ENCODE results near the gene PAFAH1B1. TPM values are rescaled to one million over a fixed set of nuclear protein-coding genes. Genes with fewer than 3 reads are reported as not detected.
A peak's percentile ranks its signal among the peaks of the same experiment; 100 is the strongest.
"Not testable (repeated sequence)": the region's sequence is repeated elsewhere in the genome, so short reads cannot be mapped to it uniquely, and the experiment has no call there.

PAFAH1B1 gene
- total RNA-seq, 5 donors from 2014 or later (not counting 1 experiment from before 2014, with no cell fraction given): 113 to 133 (median 122) TPM

DNA sequence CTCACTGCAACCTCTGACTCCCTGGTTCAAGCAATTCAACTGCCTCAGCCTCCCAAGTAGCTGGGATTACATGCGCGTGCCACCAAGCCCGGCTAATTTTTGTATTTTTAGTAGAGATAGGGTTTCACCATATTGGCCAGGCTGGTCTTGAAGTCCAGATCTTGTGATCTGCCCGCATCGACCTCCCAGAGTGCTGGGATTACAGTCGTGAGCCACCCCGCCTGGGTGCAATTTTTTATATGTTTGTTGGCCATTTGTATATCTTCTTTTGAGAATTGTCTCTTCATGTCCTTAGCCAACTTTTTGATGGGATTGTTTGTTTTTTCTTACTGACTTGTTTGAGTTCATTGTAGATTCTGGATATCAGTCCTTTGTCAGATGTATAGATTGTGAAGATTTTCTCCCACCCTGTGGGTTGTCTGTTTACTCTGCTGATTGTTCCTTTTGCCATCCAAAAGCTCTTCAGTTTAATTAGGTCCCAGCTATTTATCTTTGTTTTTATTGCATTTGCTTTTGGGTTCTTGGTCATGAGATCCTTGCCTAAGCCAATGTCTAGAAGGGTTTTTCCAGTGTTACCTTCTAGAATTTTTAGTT is 33.3 kb downstream of the PAFAH1B1 start:
- ATAC-seq (replicated peaks in 1 of 4); H3K9me3 Mint-ChIP-seq; H3K27ac ChIP-seq (ENCODE audit: low read length); H3K36me3 ChIP-seq (ENCODE audit: control insufficient read depth in 2 of 2, extremely low read depth in 1 of 2, insufficient read depth in 1 of 2, low read length in 1 of 2); H3K27me3 Mint-ChIP-seq; H3K9me3 ChIP-seq; DNase-seq; H3K27me3 ChIP-seq (replicated peaks in 1 of 2; ENCODE audit: control insufficient read depth in 2 of 2, extremely low read depth in 1 of 2, insufficient read depth in 2 of 2, low read length in 1 of 2); H3K4me3 ChIP-seq (ENCODE audit: control insufficient read depth in 1 of 2, extremely low read depth in 1 of 2, low read length in 1 of 2): not testable (repeated sequence)
- peak overlapping the region; percentile 1 to 41 for H3K27ac Mint-ChIP-seq
- H3K36me3 Mint-ChIP-seq: peaks cover 30% of the 10 kb centered on the region
- H3K4me3 Mint-ChIP-seq: peak overlapping the region; percentile 3 to 17 (median 11)
- H3K4me1 Mint-ChIP-seq: peaks cover 80 to 89% (median 89%) of the 10 kb centered on the region in 3 donors
- ChIA-PET POLR2A (interaction anchor here in 1 of 2 donors (0.6 kb wide), 1 partner anchor 13 kb away, joined by 3 read pairs; no protein-coding TSS in a partner anchor), CTCF (interaction anchor here (0.7 to 1.0 kb wide), 4 partner anchors 9 to 221 kb away, joined by 3 to 4 read pairs (median 4); partner anchors contain the start of gene PAFAH1B1 (in 1 of the 2))
- peaks cover 7 to 43% of the 10 kb centered on the region in 2 experiments for H3K4me1 ChIP-seq (ENCODE audit: control insufficient read depth in 1 of 2, extremely low read depth in 1 of 2, insufficient read depth in 2 of 2, low read length in 2 of 2)
- 80% methylated on average over 2 of the region's 7 CpGs for WGBS (ENCODE audit: insufficient coverage)

DNA sequence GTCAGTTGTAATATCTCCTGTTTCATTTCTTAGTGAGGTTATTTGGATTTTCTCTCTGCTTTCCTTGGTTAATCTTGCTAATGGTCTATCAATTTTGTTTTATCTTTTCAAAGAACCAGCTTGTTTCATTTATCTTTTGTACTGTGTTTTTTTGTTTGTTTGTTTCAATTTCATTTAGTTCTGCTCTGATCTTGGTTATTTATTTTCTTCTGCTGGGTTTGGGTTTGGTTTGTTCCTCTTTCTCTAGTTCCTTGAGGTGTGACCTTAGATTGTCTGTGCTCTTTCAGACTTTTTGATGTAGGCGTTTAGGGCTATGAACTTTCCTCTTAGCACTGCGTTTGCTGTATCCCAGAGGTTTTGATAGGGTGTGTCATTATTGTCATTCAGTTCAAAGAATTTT is 35.5 kb downstream of the PAFAH1B1 start:
- H3K27me3 ChIP-seq (replicated peaks in 1 of 2; ENCODE audit: control insufficient read depth in 2 of 2, extremely low read depth in 1 of 2, insufficient read depth in 2 of 2, low read length in 1 of 2); H3K4me3 ChIP-seq (ENCODE audit: control insufficient read depth in 1 of 2, extremely low read depth in 1 of 2, low read length in 1 of 2); DNase-seq; H3K36me3 ChIP-seq (ENCODE audit: control insufficient read depth in 2 of 2, extremely low read depth in 1 of 2, insufficient read depth in 1 of 2, low read length in 1 of 2); ATAC-seq (replicated peaks in 1 of 4); H3K27ac ChIP-seq (ENCODE audit: low read length); H3K9me3 Mint-ChIP-seq; H3K9me3 ChIP-seq; H3K27me3 Mint-ChIP-seq; CTCF ChIA-PET: not testable (repeated sequence)
- no CpG with 5 or more reads among the region's 2 CpGs for WGBS (ENCODE audit: insufficient coverage)
- Mint-ChIP-seq H3K4me3 (peak overlapping the region; percentile 1 to 17 (median 11)), H3K27ac (peak overlapping the region; percentile 25 to 39), H3K4me1 (peaks cover 87 to 90% (median 87%) of the 10 kb centered on the region in 3 donors), H3K36me3 (peaks cover 12% of the 10 kb centered on the region)
- POLR2A ChIA-PET: interaction anchor here in 1 of 2 donors (0.7 kb wide), 1 partner anchor 150 kb away, joined by 3 read pairs; no protein-coding TSS in a partner anchor
- H3K4me1 ChIP-seq (ENCODE audit: control insufficient read depth in 1 of 2, extremely low read depth in 1 of 2, insufficient read depth in 2 of 2, low read length in 2 of 2): peaks cover 7 to 37% of the 10 kb centered on the region in 2 experiments

DNA sequence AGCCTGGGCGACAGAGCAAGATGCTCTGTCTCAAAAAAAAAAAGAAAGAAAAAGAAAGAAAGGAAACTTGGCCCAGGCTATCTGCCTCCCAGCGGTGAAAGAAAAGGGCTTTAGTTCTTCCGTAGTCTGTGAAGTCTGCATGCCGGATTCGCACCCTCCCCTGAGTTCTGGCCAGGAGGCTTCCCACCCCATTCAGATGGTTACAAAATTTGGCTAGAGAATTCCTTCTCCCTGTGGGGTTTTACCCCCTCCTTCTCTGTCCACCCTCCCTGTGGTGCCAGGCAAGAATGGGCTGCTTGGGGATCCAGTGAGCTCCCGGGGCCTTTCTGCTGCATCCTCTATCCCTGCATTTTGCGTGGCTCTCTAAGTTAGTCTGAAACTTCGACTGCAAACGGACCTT is 37.8 kb downstream of the PAFAH1B1 start:
- DNase-seq: no peak
- Histone ChIP-seq H3K36me3 (ENCODE audit: control insufficient read depth in 2 of 2, extremely low read depth in 1 of 2, insufficient read depth in 1 of 2, low read length in 1 of 2) (peaks cover 0 to 8% of the 10 kb centered on the region in 2 donors), H3K4me1 (ENCODE audit: control insufficient read depth in 1 of 2, extremely low read depth in 1 of 2, insufficient read depth in 2 of 2, low read length in 2 of 2) (peaks cover 7 to 28% of the 10 kb centered on the region in 2 experiments), H3K27ac (ENCODE audit: low read length) (no peak overlapping the region), H3K9me3 (no peaks in the 10 kb centered on the region), H3K4me3 (ENCODE audit: control insufficient read depth in 1 of 2, extremely low read depth in 1 of 2, low read length in 1 of 2) (no peak overlapping the region), H3K27me3 (replicated peaks in 1 of 2; ENCODE audit: control insufficient read depth in 2 of 2, extremely low read depth in 1 of 2, insufficient read depth in 2 of 2, low read length in 1 of 2) (no peaks in the 10 kb centered on the region)
- CTCF ChIA-PET: no interaction called here
- peaks cover 81 to 88% (median 84%) of the 10 kb centered on the region in 3 donors for H3K4me1 Mint-ChIP-seq
- H3K9me3 Mint-ChIP-seq: peaks cover 0 to 5% (median 0%) of the 10 kb centered on the region in 3 donors
- peaks cover 8% of the 10 kb centered on the region for H3K36me3 Mint-ChIP-seq
- POLR2A ChIA-PET: interaction anchor here in 1 of 2 donors (0.5 kb wide), 1 partner anchor 48 kb away, joined by 7 read pairs; no protein-coding TSS in a partner anchor
- no peaks in the 10 kb centered on the region for H3K27me3 Mint-ChIP-seq
- H3K27ac Mint-ChIP-seq: peak overlapping the region; percentile 46 to 66
- 93% methylated on average over 5 of the region's 9 CpGs for WGBS (ENCODE audit: insufficient coverage)
- H3K4me3 Mint-ChIP-seq: peak overlapping the region in 1 of 3 donors; percentile 11
- no peak for ATAC-seq (replicated peaks in 1 of 4)

DNA sequence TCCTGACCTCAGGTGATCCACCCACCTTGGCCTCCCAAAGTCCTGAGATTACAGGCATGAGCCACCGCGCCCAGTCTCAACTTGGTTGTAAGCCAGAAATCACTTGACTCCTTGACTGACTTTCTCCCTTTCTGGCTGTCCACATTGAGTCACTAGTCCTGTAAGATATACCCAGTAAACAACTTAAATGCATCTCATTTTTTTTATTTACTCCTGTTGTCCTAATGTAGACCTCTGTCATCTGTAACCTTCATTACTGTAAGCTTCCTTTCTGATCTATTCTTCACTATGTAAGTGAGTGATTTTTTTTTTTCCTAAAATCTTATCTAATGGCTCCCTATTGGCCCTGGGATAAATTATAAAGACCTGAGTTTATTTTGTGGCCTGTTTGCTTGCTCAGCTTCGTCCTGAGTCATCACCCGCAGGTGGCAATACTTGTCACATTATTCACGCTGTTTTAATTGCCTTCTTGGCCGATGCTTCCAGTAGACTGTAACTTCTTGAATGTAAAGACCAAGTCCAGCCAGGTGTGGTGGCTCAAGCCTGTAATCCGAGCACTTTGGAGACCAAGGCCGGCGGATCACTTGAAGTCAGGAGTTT is 41.0 kb downstream of the PAFAH1B1 start:
- ATAC-seq (replicated peaks in 1 of 4) (no peak), DNase-seq (no peak)
- 91% methylated on average over 9 of the region's 9 CpGs for WGBS (ENCODE audit: insufficient coverage)
- H3K4me3 ChIP-seq (ENCODE audit: control insufficient read depth in 1 of 2, extremely low read depth in 1 of 2, low read length in 1 of 2): no peak overlapping the region
- CTCF ChIA-PET: no interaction called here
- H3K4me1 ChIP-seq (ENCODE audit: control insufficient read depth in 1 of 2, extremely low read depth in 1 of 2, insufficient read depth in 2 of 2, low read length in 2 of 2): peaks cover 5 to 25% of the 10 kb centered on the region in 2 experiments
- peaks cover 6 to 18% of the 10 kb centered on the region in 2 donors for H3K36me3 ChIP-seq (ENCODE audit: control insufficient read depth in 2 of 2, extremely low read depth in 1 of 2, insufficient read depth in 1 of 2, low read length in 1 of 2)
- H3K9me3 Mint-ChIP-seq: no peaks in the 10 kb centered on the region
- peak overlapping the region; percentile 12 to 58 for H3K27ac Mint-ChIP-seq
- H3K27ac ChIP-seq (ENCODE audit: low read length): no peak overlapping the region
- no peaks in the 10 kb centered on the region for H3K27me3 Mint-ChIP-seq
- peaks cover 12% of the 10 kb centered on the region for H3K36me3 Mint-ChIP-seq
- H3K4me1 Mint-ChIP-seq: peaks cover 70 to 73% (median 71%) of the 10 kb centered on the region in 3 donors
- POLR2A ChIA-PET: interaction anchor here in 1 of 2 donors (0.7 kb wide), 1 partner anchor 30 kb away, joined by 3 read pairs; no protein-coding TSS in a partner anchor
- H3K9me3 ChIP-seq: no peaks in the 10 kb centered on the region
- no peak overlapping the region for H3K4me3 Mint-ChIP-seq
- no peaks in the 10 kb centered on the region for H3K27me3 ChIP-seq (replicated peaks in 1 of 2; ENCODE audit: control insufficient read depth in 2 of 2, extremely low read depth in 1 of 2, insufficient read depth in 2 of 2, low read length in 1 of 2)

DNA sequence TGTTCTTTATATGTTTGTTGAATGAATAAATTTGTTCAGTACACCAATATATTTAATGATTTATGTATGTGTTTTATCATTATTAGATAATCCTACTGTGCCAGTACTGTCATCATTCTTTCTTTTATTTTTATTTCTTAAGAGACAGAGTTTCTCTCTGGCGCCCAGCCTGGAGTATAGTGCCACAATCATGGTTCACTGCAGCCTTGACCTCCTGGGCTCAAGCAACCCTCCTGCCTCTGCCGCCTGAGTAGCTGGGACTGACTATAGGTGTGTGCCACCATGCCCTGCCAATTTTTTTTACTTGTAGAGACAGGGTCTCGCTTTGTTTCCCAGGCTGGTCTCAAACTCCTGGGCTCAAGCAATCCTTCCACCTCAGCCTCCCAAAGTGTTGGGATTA is 41.8 kb downstream of the PAFAH1B1 start:
- no peak for DNase-seq
- Histone ChIP-seq H3K4me3 (ENCODE audit: control insufficient read depth in 1 of 2, extremely low read depth in 1 of 2, low read length in 1 of 2) (no peak overlapping the region), H3K4me1 (ENCODE audit: control insufficient read depth in 1 of 2, extremely low read depth in 1 of 2, insufficient read depth in 2 of 2, low read length in 2 of 2) (peaks cover 2 to 20% of the 10 kb centered on the region in 2 experiments), H3K27me3 (replicated peaks in 1 of 2; ENCODE audit: control insufficient read depth in 2 of 2, extremely low read depth in 1 of 2, insufficient read depth in 2 of 2, low read length in 1 of 2) (no peaks in the 10 kb centered on the region), H3K9me3 (no peaks in the 10 kb centered on the region), H3K27ac (ENCODE audit: low read length) (no peak overlapping the region), H3K36me3 (ENCODE audit: control insufficient read depth in 2 of 2, extremely low read depth in 1 of 2, insufficient read depth in 1 of 2, low read length in 1 of 2) (peaks cover 7 to 18% of the 10 kb centered on the region in 2 donors)
- POLR2A ChIA-PET: interaction anchor here in 1 of 2 donors (0.7 kb wide), 1 partner anchor 31 kb away, joined by 3 read pairs; no protein-coding TSS in a partner anchor
- CTCF ChIA-PET: no interaction called here
- Mint-ChIP-seq H3K27me3 (no peaks in the 10 kb centered on the region), H3K27ac (no peak overlapping the region), H3K4me1 (peaks cover 66 to 68% (median 66%) of the 10 kb centered on the region in 3 donors), H3K4me3 (no peak overlapping the region), H3K9me3 (no peaks in the 10 kb centered on the region), H3K36me3 (peaks cover 15% of the 10 kb centered on the region)
- WGBS (ENCODE audit: insufficient coverage): 100% methylated on average over 1 of the region's 3 CpGs
- ATAC-seq (replicated peaks in 1 of 4): no peak

DNA sequence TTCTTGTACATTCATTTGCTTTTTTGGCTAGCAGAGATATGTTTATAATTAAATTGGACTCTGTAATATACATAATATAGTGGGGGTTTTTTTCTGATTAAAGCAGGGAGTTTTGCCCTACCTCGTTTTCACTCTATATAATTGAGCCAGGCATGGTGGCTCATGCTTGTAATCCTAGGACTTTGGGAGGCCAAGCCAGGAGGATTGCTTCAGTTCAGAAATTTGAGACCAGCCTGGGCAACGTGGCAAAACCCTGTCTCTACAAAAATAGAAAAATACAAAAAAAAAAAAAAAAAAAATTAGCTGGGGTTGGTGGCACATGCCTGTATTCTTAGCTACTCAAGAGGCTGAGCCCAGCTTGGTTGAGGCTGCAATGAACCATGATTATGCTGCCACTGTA is 42.2 kb downstream of the PAFAH1B1 start:
- H3K27me3 ChIP-seq (replicated peaks in 1 of 2; ENCODE audit: control insufficient read depth in 2 of 2, extremely low read depth in 1 of 2, insufficient read depth in 2 of 2, low read length in 1 of 2): no peaks in the 10 kb centered on the region
- no peak overlapping the region for H3K4me3 ChIP-seq (ENCODE audit: control insufficient read depth in 1 of 2, extremely low read depth in 1 of 2, low read length in 1 of 2)
- no peaks in the 10 kb centered on the region for H3K27me3 Mint-ChIP-seq
- ChIA-PET CTCF (interaction anchor here in 1 of 2 donors (0.6 kb wide), 1 partner anchor 9 kb away, joined by 4 read pairs; no protein-coding TSS in a partner anchor), POLR2A (interaction anchor here in 1 of 2 donors (1.1 kb wide), 1 partner anchor 42 kb away, joined by 4 read pairs; the partner anchor contains the start of gene PAFAH1B1)
- peaks cover 16% of the 10 kb centered on the region for H3K36me3 Mint-ChIP-seq
- ATAC-seq (replicated peaks in 1 of 4): no peak
- peaks cover 64 to 67% (median 66%) of the 10 kb centered on the region in 3 donors for H3K4me1 Mint-ChIP-seq
- no peaks in the 10 kb centered on the region for H3K9me3 Mint-ChIP-seq
- no CpG with 5 or more reads among the region's 2 CpGs for WGBS (ENCODE audit: insufficient coverage)
- H3K36me3 ChIP-seq (ENCODE audit: control insufficient read depth in 2 of 2, extremely low read depth in 1 of 2, insufficient read depth in 1 of 2, low read length in 1 of 2): peaks cover 7 to 23% of the 10 kb centered on the region in 2 donors
- DNase-seq: no peak
- H3K9me3 ChIP-seq: no peaks in the 10 kb centered on the region
- H3K27ac Mint-ChIP-seq: no peak overlapping the region
- peaks cover 0 to 20% of the 10 kb centered on the region in 2 experiments for H3K4me1 ChIP-seq (ENCODE audit: control insufficient read depth in 1 of 2, extremely low read depth in 1 of 2, insufficient read depth in 2 of 2, low read length in 2 of 2)
- H3K27ac ChIP-seq (ENCODE audit: low read length): no peak overlapping the region
- H3K4me3 Mint-ChIP-seq: no peak overlapping the region

All from T-cell (primary cell).